C4-2B (cell line): ENCODE results near the gene ARPC4.

Experiments
- H3K27ac ChIP-seq: fragments of 450-650 bp; 2 replicates; pipeline ENCODE4 v1.5.1; 2017
- ZFX ChIP-seq: fragments of 450-650 bp; IDR thresholded peaks from 2 replicates; pipeline ENCODE4 v1.6.1; 2017
- TF ChIP-seq, protein P1 (sequence below): fragments of 450-650 bp; conservative IDR thresholded peaks from 2 replicates; pipeline ENCODE4 v1.5.1; 2017; ENCODE audit warnings: mild to moderate bottlenecking

The ARPC4 gene

DNA sequence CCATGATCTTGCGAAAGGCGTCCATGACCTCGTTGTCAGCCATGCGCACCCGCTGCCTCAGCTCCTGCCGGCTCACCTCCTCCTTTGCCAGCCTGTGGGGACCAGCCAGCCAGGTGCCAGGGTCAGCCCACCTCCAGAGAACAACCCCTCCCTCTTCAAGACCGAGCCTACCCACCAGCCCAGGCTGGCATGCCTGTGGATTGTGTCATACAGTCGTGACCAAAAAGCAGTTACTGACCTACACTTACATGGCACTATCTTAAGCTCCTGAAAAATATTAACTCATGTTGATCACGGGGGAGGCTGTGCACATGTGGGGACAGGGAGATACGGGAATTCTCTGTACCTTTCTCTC, 12.4 kb upstream of the ARPC4 start:
- TF ChIP-seq, protein P1, sequence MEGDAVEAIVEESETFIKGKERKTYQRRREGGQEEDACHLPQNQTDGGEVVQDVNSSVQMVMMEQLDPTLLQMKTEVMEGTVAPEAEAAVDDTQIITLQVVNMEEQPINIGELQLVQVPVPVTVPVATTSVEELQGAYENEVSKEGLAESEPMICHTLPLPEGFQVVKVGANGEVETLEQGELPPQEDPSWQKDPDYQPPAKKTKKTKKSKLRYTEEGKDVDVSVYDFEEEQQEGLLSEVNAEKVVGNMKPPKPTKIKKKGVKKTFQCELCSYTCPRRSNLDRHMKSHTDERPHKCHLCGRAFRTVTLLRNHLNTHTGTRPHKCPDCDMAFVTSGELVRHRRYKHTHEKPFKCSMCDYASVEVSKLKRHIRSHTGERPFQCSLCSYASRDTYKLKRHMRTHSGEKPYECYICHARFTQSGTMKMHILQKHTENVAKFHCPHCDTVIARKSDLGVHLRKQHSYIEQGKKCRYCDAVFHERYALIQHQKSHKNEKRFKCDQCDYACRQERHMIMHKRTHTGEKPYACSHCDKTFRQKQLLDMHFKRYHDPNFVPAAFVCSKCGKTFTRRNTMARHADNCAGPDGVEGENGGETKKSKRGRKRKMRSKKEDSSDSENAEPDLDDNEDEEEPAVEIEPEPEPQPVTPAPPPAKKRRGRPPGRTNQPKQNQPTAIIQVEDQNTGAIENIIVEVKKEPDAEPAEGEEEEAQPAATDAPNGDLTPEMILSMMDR, result no peak
- TF ChIP-seq ZFX, result no peak
- no peak overlapping the region for H3K27ac ChIP-seq

DNA sequence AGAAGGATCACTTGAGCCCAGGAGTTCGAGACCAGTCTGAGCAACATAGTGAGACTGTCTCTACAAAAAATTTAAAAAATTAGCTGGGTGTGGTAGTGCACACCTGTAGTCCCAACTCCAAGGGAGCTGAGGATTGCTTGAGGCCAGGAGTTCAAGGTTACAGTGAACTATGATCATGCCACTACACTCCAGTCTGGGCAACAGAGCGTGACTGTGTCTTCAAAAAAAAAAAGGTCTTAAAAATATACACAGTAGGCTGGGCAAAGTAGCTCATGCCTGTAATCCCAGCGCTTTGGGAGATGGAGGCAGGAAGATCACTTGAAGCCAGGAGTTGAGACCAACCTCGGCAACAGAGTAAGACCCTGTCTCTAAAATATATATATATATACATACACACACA, 12.0 kb upstream of the ARPC4 start:
- no peak overlapping the region for H3K27ac ChIP-seq

DNA sequence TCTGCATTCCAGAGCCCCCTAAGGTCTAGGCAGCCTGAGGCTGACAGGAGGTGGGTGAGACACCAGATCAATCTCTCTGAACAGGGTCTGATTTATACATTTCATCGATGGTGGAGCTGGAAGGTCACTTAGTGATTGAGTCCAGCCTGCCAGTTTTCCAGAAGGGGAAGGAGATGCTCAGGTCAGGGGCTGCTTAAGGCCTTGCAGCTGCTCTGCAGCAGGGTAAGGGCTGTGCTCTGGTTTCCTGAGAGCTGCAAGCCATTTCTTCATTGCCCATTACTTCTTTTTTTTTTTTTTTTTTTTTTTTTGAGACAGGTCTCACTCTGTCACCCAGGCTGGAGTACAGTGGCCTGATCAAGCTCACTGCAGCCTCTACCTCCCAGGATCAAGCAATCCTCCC, 11.3 kb upstream of the ARPC4 start:
- H3K27ac ChIP-seq, result no peak overlapping the region
- no peak for TF ChIP-seq ZFX

More for the DNA sequence above, 12.0 kb upstream of the ARPC4 start:
- TF ChIP-seq, protein P1, result no peak
- no peak for TF ChIP-seq ZFX

DNA sequence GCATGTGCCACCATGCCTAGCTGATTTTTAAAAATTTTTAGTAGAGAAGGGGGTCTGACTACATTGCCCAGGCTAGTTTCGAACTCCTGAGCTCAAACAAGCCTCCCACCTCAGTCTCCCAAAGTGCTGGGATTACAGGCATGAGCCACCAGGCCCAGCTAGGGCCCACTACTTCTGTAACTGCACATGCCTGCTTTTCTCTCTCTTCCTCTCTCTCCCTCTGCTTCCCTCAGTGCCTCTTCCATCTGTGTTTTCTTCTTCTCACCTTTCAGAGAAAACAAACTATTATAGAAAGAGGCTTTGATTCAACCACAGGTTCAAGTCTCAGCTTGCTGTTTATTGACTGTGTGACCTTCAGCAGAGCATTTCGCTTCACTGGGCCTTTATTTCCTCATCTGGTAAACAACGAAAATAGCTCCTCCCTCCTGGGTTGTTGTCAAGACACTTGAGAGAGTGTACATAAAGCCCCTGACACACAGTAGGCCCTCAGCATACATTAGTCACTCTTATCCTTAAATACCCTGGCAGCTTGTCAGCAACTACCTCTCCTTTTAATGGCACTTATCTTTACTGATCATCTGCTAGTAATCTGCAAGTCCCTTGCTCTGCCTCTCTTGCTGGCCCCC, 10.8 kb upstream of the ARPC4 start:
- TF ChIP-seq, protein P1, result no peak
- no peak overlapping the region for H3K27ac ChIP-seq

DNA sequence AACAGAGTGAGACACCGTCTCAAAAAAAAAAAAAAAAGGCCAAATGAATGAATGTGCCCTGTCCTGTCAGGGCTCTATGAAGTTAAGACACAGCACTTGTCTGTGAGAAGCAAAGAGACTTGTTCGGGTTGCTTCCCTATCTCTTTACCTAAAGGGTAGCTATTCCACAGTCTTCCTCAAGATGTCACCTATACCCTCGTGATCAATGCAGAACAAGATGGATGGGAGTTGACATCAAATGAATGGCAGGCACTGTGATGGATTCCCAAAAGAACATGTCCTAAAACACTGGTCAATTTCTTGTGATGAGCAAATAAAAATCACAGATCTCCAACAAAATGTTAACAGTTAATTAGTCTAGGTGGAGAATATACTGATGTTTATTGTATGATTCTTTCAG, 10.1 kb upstream of the ARPC4 start:
- TF ChIP-seq, protein P1, result peak; percentile 36; the same call in 1 of the 2 replicates
- TF ChIP-seq ZFX, result no peak
- no peak overlapping the region for H3K27ac ChIP-seq

DNA sequence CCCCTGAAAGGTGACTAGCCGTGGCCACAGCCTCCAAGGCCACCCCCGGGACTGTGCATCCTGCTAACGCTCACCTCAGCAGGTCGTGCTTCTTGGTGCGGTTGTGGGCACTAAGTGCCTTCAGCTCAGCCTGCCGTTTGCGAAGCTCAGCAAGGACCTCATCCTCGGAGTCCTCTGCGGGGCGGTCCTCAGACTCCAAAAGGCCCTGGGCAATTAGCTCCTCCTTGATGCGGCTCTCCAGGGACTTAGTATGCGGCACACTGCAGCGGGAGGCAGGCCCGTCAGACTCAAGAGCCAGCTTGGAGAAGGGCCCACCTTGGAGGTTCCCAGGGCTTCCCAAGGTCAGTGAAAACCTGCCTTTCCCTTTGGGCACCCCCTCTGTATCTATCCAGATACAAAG, 8.9 kb upstream of the ARPC4 start:
- no peak for TF ChIP-seq ZFX
- TF ChIP-seq, protein P1, result no peak
- H3K27ac ChIP-seq, result no peak overlapping the region

DNA sequence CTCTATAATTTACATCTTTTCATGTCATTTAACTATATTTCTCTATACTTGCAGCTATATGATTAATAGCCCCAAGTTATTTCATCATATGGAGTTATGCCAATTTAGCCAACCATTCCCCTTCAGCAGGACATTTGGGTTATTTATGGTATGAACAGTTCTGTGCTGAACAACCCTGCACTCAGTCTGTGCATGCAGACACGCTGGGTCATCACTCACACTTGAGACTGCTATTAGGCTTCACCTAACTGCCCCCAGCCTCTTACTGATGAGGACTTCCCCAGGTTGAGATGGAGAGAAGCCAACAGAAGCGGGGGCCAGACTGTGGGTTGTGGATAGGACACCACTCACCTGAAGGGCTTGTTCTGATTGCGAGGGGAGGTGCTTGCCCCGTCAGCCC, 7.9 kb upstream of the ARPC4 start:
- no peak overlapping the region for H3K27ac ChIP-seq

DNA sequence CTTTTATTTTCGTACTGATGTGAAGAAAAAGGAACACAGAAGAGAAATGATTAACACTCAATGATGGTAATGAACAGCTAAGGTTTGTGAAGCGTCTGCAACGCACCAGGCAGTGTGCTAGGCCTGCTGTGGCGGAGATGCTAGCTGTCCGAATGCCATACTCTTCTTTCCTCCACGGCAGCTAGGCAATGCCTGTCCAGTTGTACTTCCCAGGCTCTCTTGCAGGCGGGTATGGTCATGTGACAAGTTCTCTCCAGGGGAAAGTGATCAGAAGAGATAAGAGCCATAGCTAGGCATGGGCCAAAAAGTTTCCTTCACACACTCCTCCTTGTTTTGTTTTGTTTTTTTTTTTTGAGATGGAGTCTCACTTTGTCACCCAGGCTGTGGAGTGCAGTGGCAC, 7.3 kb upstream of the ARPC4 start:
- TF ChIP-seq ZFX, result no peak
- no peak overlapping the region for H3K27ac ChIP-seq

More for the DNA sequence above, 7.9 kb upstream of the ARPC4 start:
- TF ChIP-seq, protein P1, result no peak
- TF ChIP-seq ZFX, result no peak
